GM23338 (cell line): Measurements from ENCODE around the gene LTB4R. TPM values are rescaled to one million over a fixed set of nuclear protein-coding genes. Genes with fewer than 3 reads are reported as not detected.

Experiments
- ATAC-seq: fragments of 200-7000 bp; cut with Tn5 transposase; 3 replicates; pipeline ENCODE4 v1.9.1; 2020
- DNase-seq: peaks from one replicate; pipeline ENCODE4 v3.0.0-alpha.2; 2015; ENCODE audit warnings: low spot score
- H2AFZ ChIP-seq: fragments of 200-600 bp; sonication (generic); 2 replicates; pipeline ENCODE4 v1.8.0; 2016; ENCODE audit warnings: antibody characterized with exemption, mild to moderate bottlenecking, moderate library complexity
- H3F3A ChIP-seq: fragments of 200-600 bp; sonication (generic); replicated peaks from 2 replicates; pipeline ENCODE4 v1.8.0; 2017; ENCODE audit warnings: antibody characterized with exemption, mixed run types, low read depth
- H3K27ac ChIP-seq: fragments of 200-600 bp; sonication (generic); 2 replicates; pipeline ENCODE4 v1.6.1; 2016; ENCODE audit warnings: low read depth
- H3K27me3 ChIP-seq: fragments of 200-600 bp; sonication (generic); 2 replicates; pipeline ENCODE4 v1.8.0; 2016; ENCODE audit warnings: mild to moderate bottlenecking, mixed run types, moderate library complexity; ENCODE audit not compliant: insufficient read depth
- H3K36me3 ChIP-seq: fragments of 200-600 bp; sonication (generic); 2 replicates; pipeline ENCODE4 v1.8.0; 2016; ENCODE audit warnings: mild to moderate bottlenecking; ENCODE audit not compliant: insufficient read depth
- H3K4me1 ChIP-seq: fragments of 200-600 bp; sonication (generic); 2 replicates; pipeline ENCODE4 v1.8.0; 2016; ENCODE audit warnings: mild to moderate bottlenecking, moderate library complexity; ENCODE audit not compliant: insufficient read depth
- H3K4me2 ChIP-seq: fragments of 200-600 bp; sonication (generic); 2 replicates; pipeline ENCODE4 v1.7.1; 2017; ENCODE audit warnings: mixed run types
- H3K4me3 ChIP-seq: fragments of 200-600 bp; sonication (generic); 2 replicates; pipeline ENCODE4 v1.6.1; 2016; ENCODE audit warnings: mixed run types
- H3K79me2 ChIP-seq: fragments of 200-600 bp; sonication (generic); replicated peaks from 2 replicates; pipeline ENCODE4 v1.8.0; 2017; ENCODE audit warnings: mild to moderate bottlenecking; ENCODE audit not compliant: insufficient read depth
- H3K9me2 ChIP-seq: fragments of 200-600 bp; sonication (generic); 2 replicates; pipeline ENCODE4 v1.8.0; 2017; ENCODE audit not compliant: insufficient read depth
- H4K20me1 ChIP-seq: fragments of 200-600 bp; sonication (generic); replicated peaks from 2 replicates; pipeline ENCODE4 v1.8.0; 2017; ENCODE audit warnings: mild to moderate bottlenecking; ENCODE audit not compliant: insufficient read depth
- H3K27ac Mint-ChIP-seq: 2 replicates; pipeline ENCODE4 v1.8.0; 2020; ENCODE audit warnings: inconsistent platforms, mild to moderate bottlenecking, moderate library complexity, mixed read lengths
- H3K27me3 Mint-ChIP-seq: 3 replicates; pipeline ENCODE4 v1.8.0; 2022; ENCODE audit warnings: low read depth, mild to moderate bottlenecking, moderate library complexity, mixed read lengths, inconsistent platforms; ENCODE audit not compliant: insufficient read depth, poor library complexity
- H3K36me3 Mint-ChIP-seq: 3 replicates; pipeline ENCODE4 v1.8.0; 2021; ENCODE audit warnings: low read depth, mild to moderate bottlenecking, inconsistent platforms, moderate library complexity, mixed read lengths
- H3K4me1 Mint-ChIP-seq: 3 replicates; pipeline ENCODE4 v1.8.0; 2020; ENCODE audit warnings: mild to moderate bottlenecking, inconsistent platforms, mixed read lengths
- H3K4me3 Mint-ChIP-seq: 3 replicates; pipeline ENCODE4 v1.8.0; 2021; ENCODE audit warnings: moderate library complexity, mild to moderate bottlenecking, inconsistent platforms, mixed read lengths
- H3K9me3 Mint-ChIP-seq: 3 replicates; pipeline ENCODE4 v1.8.0; 2020; ENCODE audit warnings: moderate library complexity, mild to moderate bottlenecking, inconsistent platforms, mixed read lengths
- CREB1 ChIP-seq: fragments of 250-450 bp; sonication (Bioruptor Pico); IDR thresholded peaks from 2 replicates; pipeline ENCODE4 v1.5.0; 2020; ENCODE audit warnings: low read depth, mild to moderate bottlenecking, moderate library complexity
- ETS1 ChIP-seq: IDR thresholded peaks from 2 replicates; pipeline ENCODE4 v1.6.1; 2016; ENCODE audit warnings: antibody characterized with exemption
- EZH2 ChIP-seq: fragments of 200-600 bp; sonication (generic); IDR thresholded peaks from one replicate; pipeline ENCODE4 v1.8.0; 2017; ENCODE audit warnings: antibody characterized with exemption, mild to moderate bottlenecking, low read depth; ENCODE audit not compliant: unreplicated experiment
- EZH2phosphoT487 ChIP-seq: fragments of 200-600 bp; sonication (generic); IDR thresholded peaks from one replicate; pipeline ENCODE4 v1.8.1; 2018; ENCODE audit warnings: antibody characterized with exemption; ENCODE audit not compliant: unreplicated experiment
- JUNB ChIP-seq: IDR thresholded peaks from one replicate; pipeline ENCODE4 v1.6.1; 2016; ENCODE audit warnings: antibody characterized with exemption; ENCODE audit not compliant: unreplicated experiment
- NANOG ChIP-seq: IDR thresholded peaks from 2 replicates; pipeline ENCODE4 v1.6.1; 2016; ENCODE audit warnings: antibody characterized with exemption, borderline replicate concordance
- POLR2AphosphoS5 ChIP-seq: IDR thresholded peaks from 2 replicates; pipeline ENCODE4 v1.6.1; 2016; ENCODE audit warnings: antibody characterized with exemption, low read depth
- REST ChIP-seq: IDR thresholded peaks from one replicate; pipeline ENCODE4 v1.6.1; 2018; ENCODE audit warnings: antibody characterized with exemption; ENCODE audit not compliant: unreplicated experiment
- STAT1 ChIP-seq: IDR thresholded peaks from one replicate; pipeline ENCODE4 v1.6.1; 2016; ENCODE audit warnings: antibody characterized with exemption; ENCODE audit not compliant: unreplicated experiment
- ZNF114 ChIP-seq: fragments of 250-450 bp; sonication (Bioruptor Pico); IDR thresholded peaks from 2 replicates; pipeline ENCODE4 v1.5.0; 2020; ENCODE audit warnings: mild to moderate bottlenecking, moderate library complexity
- ZNF331 ChIP-seq: fragments of 250-450 bp; sonication (Bioruptor Pico); IDR thresholded peaks from 2 replicates; pipeline ENCODE4 v1.5.0; 2020; ENCODE audit warnings: low read depth, mild to moderate bottlenecking, moderate library complexity
- polyA plus RNA-seq: library from polyadenylated mRNA; unstranded; fragments of >200 nt; fragmentation: Nextera tagmentation; extraction: Ambion mirVana; gene quantifications from 2 replicates; pipeline ENCODE4 v1.2.1, GENCODE V29; 2016
- total RNA-seq: library from RNA; depleted of rRNA; stranded (reverse); fragments of >200 nt; shearing (Covaris generic); gene quantifications from 2 replicates; pipeline ENCODE4 v1.2.3, GENCODE V29; 2014
- TF ChIP-seq, protein P1 (sequence below), 2 experiments: fragments of 200-600 bp in 1 of 2; sonication (generic) in 1 of 2; conservative IDR thresholded peaks; 2 replicates each; pipeline versions ENCODE4 v1.5.1 to v1.6.1; 2016 to 2017; ENCODE audit warnings: antibody characterized with exemption in 2 of 2, low read depth in 2 of 2, mild to moderate bottlenecking in 2 of 2, moderate library complexity in 1 of 2
- TF ChIP-seq, protein P2 (sequence below): fragments of 250-450 bp; sonication (Bioruptor Pico); IDR thresholded peaks from 2 replicates; pipeline ENCODE4 v1.5.0; 2020; ENCODE audit warnings: mild to moderate bottlenecking, moderate library complexity

Gene LTB4R
- total and polyA plus RNA-seq, 2 experiments from 2014 or later, result 2.1 to 4.7 TPM

DNA sequence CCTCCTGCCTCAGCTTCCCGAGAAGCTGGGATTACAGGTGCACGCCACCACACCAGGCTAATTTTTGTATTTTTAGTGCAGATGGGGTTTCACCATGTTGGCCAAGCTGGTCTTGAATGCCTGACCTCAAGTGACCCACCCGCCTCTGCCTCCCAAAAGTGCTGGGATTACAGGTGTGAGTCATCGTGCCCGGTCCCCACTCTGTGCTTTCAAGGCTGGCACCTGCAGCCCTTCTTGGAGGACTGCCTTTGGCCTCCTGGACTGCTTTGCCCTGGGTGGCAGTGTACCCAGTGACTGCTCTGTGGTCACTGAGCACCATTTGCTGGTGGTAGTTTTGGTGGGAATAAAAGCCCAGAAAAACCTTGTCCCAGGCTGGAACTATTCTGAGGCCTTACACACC is 24.3 kb upstream of the LTB4R start:
- Mint-ChIP-seq H3K27ac (no peak overlapping the region), H3K27me3 (peaks cover 9% of the 10 kb centered on the region)
- H4K20me1 ChIP-seq, result no peaks in the 10 kb centered on the region; the same call in 1 of the 2 replicates

More for the DNA sequence above, 24.3 kb upstream of the LTB4R start:
- no peak overlapping the region for H3K27ac ChIP-seq
- H3K27me3 ChIP-seq, result no peaks in the 10 kb centered on the region
- no peaks in the 10 kb centered on the region for H3K4me1 ChIP-seq
- Mint-ChIP-seq H3K9me3 (no peaks in the 10 kb centered on the region), H3K4me3 (no peak overlapping the region), H3K4me1 (no peaks in the 10 kb centered on the region), H3K36me3 (no peaks in the 10 kb centered on the region; the same call in 1 of the 3 replicates)
- H3K36me3 ChIP-seq, result no peaks in the 10 kb centered on the region
- H3K4me3 ChIP-seq, result no peak overlapping the region
- ATAC-seq (no peak), DNase-seq (no peak)
- no peaks in the 10 kb centered on the region for H3F3A ChIP-seq
- no peak overlapping the region for H3K4me2 ChIP-seq
- H2AFZ ChIP-seq, result no peak overlapping the region
- no peaks in the 10 kb centered on the region for H3K79me2 ChIP-seq
- TF ChIP-seq STAT1, result no peak
- TF ChIP-seq, protein P1, sequence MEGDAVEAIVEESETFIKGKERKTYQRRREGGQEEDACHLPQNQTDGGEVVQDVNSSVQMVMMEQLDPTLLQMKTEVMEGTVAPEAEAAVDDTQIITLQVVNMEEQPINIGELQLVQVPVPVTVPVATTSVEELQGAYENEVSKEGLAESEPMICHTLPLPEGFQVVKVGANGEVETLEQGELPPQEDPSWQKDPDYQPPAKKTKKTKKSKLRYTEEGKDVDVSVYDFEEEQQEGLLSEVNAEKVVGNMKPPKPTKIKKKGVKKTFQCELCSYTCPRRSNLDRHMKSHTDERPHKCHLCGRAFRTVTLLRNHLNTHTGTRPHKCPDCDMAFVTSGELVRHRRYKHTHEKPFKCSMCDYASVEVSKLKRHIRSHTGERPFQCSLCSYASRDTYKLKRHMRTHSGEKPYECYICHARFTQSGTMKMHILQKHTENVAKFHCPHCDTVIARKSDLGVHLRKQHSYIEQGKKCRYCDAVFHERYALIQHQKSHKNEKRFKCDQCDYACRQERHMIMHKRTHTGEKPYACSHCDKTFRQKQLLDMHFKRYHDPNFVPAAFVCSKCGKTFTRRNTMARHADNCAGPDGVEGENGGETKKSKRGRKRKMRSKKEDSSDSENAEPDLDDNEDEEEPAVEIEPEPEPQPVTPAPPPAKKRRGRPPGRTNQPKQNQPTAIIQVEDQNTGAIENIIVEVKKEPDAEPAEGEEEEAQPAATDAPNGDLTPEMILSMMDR (conservative IDR thresholded peaks at IDR 0.05; ENCODE audit: low read depth in 2 of 2), result no peak
- TF ChIP-seq POLR2AphosphoS5, result no peak
- no peak for TF ChIP-seq CREB1
- TF ChIP-seq REST, result no peak
- TF ChIP-seq ETS1, result no peak
- TF ChIP-seq EZH2, result no peak
- TF ChIP-seq, protein P2, sequence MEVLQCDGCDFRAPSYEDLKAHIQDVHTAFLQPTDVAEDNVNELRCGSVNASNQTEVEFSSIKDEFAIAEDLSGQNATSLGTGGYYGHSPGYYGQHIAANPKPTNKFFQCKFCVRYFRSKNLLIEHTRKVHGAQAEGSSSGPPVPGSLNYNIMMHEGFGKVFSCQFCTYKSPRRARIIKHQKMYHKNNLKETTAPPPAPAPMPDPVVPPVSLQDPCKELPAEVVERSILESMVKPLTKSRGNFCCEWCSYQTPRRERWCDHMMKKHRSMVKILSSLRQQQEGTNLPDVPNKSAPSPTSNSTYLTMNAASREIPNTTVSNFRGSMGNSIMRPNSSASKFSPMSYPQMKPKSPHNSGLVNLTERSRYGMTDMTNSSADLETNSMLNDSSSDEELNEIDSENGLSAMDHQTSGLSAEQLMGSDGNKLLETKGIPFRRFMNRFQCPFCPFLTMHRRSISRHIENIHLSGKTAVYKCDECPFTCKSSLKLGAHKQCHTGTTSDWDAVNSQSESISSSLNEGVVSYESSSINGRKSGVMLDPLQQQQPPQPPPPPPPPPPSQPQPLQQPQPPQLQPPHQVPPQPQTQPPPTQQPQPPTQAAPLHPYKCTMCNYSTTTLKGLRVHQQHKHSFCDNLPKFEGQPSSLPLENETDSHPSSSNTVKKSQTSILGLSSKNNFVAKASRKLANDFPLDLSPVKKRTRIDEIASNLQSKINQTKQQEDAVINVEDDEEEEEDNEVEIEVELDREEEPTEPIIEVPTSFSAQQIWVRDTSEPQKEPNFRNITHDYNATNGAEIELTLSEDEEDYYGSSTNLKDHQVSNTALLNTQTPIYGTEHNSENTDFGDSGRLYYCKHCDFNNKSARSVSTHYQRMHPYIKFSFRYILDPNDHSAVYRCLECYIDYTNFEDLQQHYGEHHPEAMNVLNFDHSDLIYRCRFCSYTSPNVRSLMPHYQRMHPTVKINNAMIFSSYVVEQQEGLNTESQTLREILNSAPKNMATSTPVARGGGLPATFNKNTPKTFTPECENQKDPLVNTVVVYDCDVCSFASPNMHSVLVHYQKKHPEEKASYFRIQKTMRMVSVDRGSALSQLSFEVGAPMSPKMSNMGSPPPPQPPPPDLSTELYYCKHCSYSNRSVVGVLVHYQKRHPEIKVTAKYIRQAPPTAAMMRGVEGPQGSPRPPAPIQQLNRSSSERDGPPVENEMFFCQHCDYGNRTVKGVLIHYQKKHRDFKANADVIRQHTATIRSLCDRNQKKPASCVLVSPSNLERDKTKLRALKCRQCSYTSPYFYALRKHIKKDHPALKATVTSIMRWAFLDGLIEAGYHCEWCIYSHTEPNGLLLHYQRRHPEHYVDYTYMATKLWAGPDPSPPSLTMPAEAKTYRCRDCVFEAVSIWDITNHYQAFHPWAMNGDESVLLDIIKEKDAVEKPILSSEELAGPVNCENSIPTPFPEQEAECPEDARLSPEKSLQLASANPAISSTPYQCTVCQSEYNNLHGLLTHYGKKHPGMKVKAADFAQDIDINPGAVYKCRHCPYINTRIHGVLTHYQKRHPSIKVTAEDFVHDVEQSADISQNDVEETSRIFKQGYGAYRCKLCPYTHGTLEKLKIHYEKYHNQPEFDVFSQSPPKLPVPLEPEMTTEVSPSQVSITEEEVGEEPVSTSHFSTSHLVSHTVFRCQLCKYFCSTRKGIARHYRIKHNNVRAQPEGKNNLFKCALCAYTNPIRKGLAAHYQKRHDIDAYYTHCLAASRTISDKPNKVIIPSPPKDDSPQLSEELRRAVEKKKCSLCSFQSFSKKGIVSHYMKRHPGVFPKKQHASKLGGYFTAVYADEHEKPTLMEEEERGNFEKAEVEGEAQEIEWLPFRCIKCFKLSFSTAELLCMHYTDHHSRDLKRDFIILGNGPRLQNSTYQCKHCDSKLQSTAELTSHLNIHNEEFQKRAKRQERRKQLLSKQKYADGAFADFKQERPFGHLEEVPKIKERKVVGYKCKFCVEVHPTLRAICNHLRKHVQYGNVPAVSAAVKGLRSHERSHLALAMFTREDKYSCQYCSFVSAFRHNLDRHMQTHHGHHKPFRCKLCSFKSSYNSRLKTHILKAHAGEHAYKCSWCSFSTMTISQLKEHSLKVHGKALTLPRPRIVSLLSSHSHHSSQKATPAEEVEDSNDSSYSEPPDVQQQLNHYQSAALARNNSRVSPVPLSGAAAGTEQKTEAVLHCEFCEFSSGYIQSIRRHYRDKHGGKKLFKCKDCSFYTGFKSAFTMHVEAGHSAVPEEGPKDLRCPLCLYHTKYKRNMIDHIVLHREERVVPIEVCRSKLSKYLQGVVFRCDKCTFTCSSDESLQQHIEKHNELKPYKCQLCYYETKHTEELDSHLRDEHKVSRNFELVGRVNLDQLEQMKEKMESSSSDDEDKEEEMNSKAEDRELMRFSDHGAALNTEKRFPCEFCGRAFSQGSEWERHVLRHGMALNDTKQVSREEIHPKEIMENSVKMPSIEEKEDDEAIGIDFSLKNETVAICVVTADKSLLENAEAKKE, result no peak
- no peak for TF ChIP-seq JUNB
- no peak for TF ChIP-seq ZNF114 (CRISPR knock-in tag)
- no peak for TF ChIP-seq ZNF331 (CRISPR knock-in tag)
- no peak for TF ChIP-seq NANOG
- no peak for TF ChIP-seq EZH2phosphoT487
- no peaks in the 10 kb centered on the region for H3K9me2 ChIP-seq
